DMS153 (cell line): Measurements from ENCODE around the gene LINC00305.

Source experiments
- DNase-seq: peaks from one replicate; lab custom pipeline; 2025; lab: John Stamatoyannopoulos, UW

Gene LINC00305

GRCh38 chr18:64148988-64149387 lies at the start of gene LINC00305:
Gene LINC00305 (minus strand): TSS chr18:64149088.
- DNase-seq: no peak

- DNase-seq: no peak
Measured at GRCh38 chr18:64191069-64191468, 42.2 kb upstream of the LINC00305 start.

GRCh38 chr18:64185987-64186386 lies 37.1 kb upstream of the LINC00305 start:
- no peak for DNase-seq

GRCh38 chr18:64183665-64184064 lies 34.8 kb upstream of the LINC00305 start:
- no peak for DNase-seq

- DNase-seq: no peak
Measured at GRCh38 chr18:64180617-64181016, 31.7 kb upstream of the LINC00305 start.

- no peak for DNase-seq
Measured at GRCh38 chr18:64180171-64180570, 31.3 kb upstream of the LINC00305 start.

- DNase-seq: no peak
Measured at GRCh38 chr18:64179556-64180080, 30.7 kb upstream of the LINC00305 start.

- no peak for DNase-seq
Measured at GRCh38 chr18:64178860-64179259, 30.0 kb upstream of the LINC00305 start.

- DNase-seq: no peak
Measured at GRCh38 chr18:64175432-64175831, 26.5 kb upstream of the LINC00305 start.

GRCh38 chr18:64171576-64171975 lies 22.7 kb upstream of the LINC00305 start:
- DNase-seq: no peak

- DNase-seq: no peak
Measured at GRCh38 chr18:64167408-64167925, 18.6 kb upstream of the LINC00305 start.

- DNase-seq: no peak
Measured at GRCh38 chr18:64165906-64166305, 17.0 kb upstream of the LINC00305 start.

GRCh38 chr18:64164883-64165282 lies 16.0 kb upstream of the LINC00305 start:
- no peak for DNase-seq

- no peak for DNase-seq
Measured at GRCh38 chr18:64149916-64150438, 1.1 kb upstream of the LINC00305 start.

GRCh38 chr18:64142904-64143303 lies 6.0 kb downstream of the LINC00305 start:
- DNase-seq: no peak

GRCh38 chr18:64137914-64138313 lies 11.0 kb downstream of the LINC00305 start:
- DNase-seq: no peak

GRCh38 chr18:64134044-64134747 lies 14.7 kb downstream of the LINC00305 start:
- DNase-seq: no peak

- DNase-seq: no peak
Measured at GRCh38 chr18:64132871-64133270, 16.0 kb downstream of the LINC00305 start.

GRCh38 chr18:64131314-64131713 lies 17.6 kb downstream of the LINC00305 start:
- DNase-seq: no peak

- DNase-seq: no peak
Measured at GRCh38 chr18:64127172-64127571, 21.7 kb downstream of the LINC00305 start.

- no peak for DNase-seq
Measured at GRCh38 chr18:64119916-64120315, 29.0 kb downstream of the LINC00305 start.

- DNase-seq: no peak
Measured at GRCh38 chr18:64118406-64118805, 30.5 kb downstream of the LINC00305 start.

GRCh38 chr18:64116571-64117175 lies 32.2 kb downstream of the LINC00305 start:
- no peak for DNase-seq
